MCF 10A (cell line): ENCODE results near the gene TMCO4. TPM values are rescaled to one million over a fixed set of nuclear protein-coding genes. Genes with fewer than 3 reads are reported as not detected.

Experiments used
- BruUV-seq: library from RNA; stranded (reverse); fragments of 400-500 nt; replicated peaks from 2 replicates; lab custom pipeline; 2021; lab: Mats Ljungman, UMichigan
- CTCF ChIA-PET: fragments of 300-600 bp; sonication (Branson Sonifier 250); formaldehyde crosslinking; extraction: SDS; loops from one replicate; lab custom pipeline; 2021; ENCODE audit warnings: antibody characterized with exemption, inconsistent platforms; lab: Yijun Ruan, JAX
- POLR2A ChIA-PET: fragments of 300-600, 350-650 bp; sonication (Branson Sonifier 250); formaldehyde crosslinking; extraction: SDS; loops from one replicate; lab custom pipeline; 2020; ENCODE audit warnings: antibody characterized with exemption, inconsistent platforms; lab: Yijun Ruan, JAX
- DNase-seq: peaks from one replicate; pipeline ENCODE4 v3.0.0-alpha.2; 2018; ENCODE audit not compliant: unreplicated experiment
- H3K27ac Mint-ChIP-seq: one replicate; pipeline ENCODE4 v1.8.0; 2022; ENCODE audit warnings: mild to moderate bottlenecking, low read depth, mixed read lengths; ENCODE audit not compliant: unreplicated experiment
- H3K27me3 Mint-ChIP-seq: one replicate; pipeline ENCODE4 v1.8.0; 2022; ENCODE audit warnings: mixed read lengths; ENCODE audit not compliant: insufficient read depth, unreplicated experiment
- H3K36me3 Mint-ChIP-seq: one replicate; pipeline ENCODE4 v1.8.0; 2022; ENCODE audit warnings: mild to moderate bottlenecking, moderate library complexity, mixed read lengths; ENCODE audit not compliant: insufficient read depth, unreplicated experiment
- H3K4me1 Mint-ChIP-seq: one replicate; pipeline ENCODE4 v1.8.0; 2022; ENCODE audit warnings: mixed read lengths; ENCODE audit not compliant: insufficient read depth, unreplicated experiment
- H3K4me3 Mint-ChIP-seq: one replicate; pipeline ENCODE4 v1.8.0; 2022; ENCODE audit warnings: mild to moderate bottlenecking, moderate library complexity, mixed read lengths; ENCODE audit not compliant: unreplicated experiment
- H3K9me3 Mint-ChIP-seq: one replicate; pipeline ENCODE4 v1.8.0; 2022; ENCODE audit warnings: mixed read lengths; ENCODE audit not compliant: unreplicated experiment
- CTCF ChIP-seq: fragments of 200-600 bp; IDR thresholded peaks from one replicate; pipeline ENCODE4 v1.8.0; 2022; ENCODE audit warnings: antibody characterized with exemption, mild to moderate bottlenecking; ENCODE audit not compliant: unreplicated experiment
- intact Hi-C: fragments of 100-400 bp; cut with micrococcal nuclease; formaldehyde crosslinking; loops from 2 replicates; pipeline ENCODE4 v1.14.1; 2022
- total RNA-seq: library from RNA; stranded (reverse); gene quantifications from 2 replicates; pipeline ENCODE4 v1.2.3, GENCODE V29; 2022

TMCO4 gene
- total RNA-seq, 1 experiment from 2014 or later: 20.5 TPM

GRCh38 chr1:19700079-19700777, 99.5 kb downstream of the TMCO4 start:
- no peak overlapping the region for H3K4me3 Mint-ChIP-seq
- H3K27ac Mint-ChIP-seq: no peak overlapping the region
- DNase-seq: no peak
- H3K36me3 Mint-ChIP-seq: peaks cover 16% of the 10 kb centered on the region
- intact Hi-C loops: no loop called here
- ChIA-PET CTCF (interaction anchor here (3.1 kb wide), 1 partner anchor 38 kb away, joined by 13 read pairs; no protein-coding TSS in a partner anchor), POLR2A (no interaction called here)
- no peaks in the 10 kb centered on the region for H3K27me3 Mint-ChIP-seq
- no TSS peak for BruUV-seq
- no peak for TF ChIP-seq CTCF
- no peaks in the 10 kb centered on the region for H3K4me1 Mint-ChIP-seq
- H3K9me3 Mint-ChIP-seq: no peaks in the 10 kb centered on the region

GRCh38 chr1:19698181-19698580, 101.5 kb downstream of the TMCO4 start:
- Mint-ChIP-seq H3K27me3 (no peaks in the 10 kb centered on the region), H3K9me3 (no peaks in the 10 kb centered on the region), H3K4me3 (no peak overlapping the region), H3K27ac (no peak overlapping the region), H3K36me3 (peaks cover 20% of the 10 kb centered on the region), H3K4me1 (no peaks in the 10 kb centered on the region)
- intact Hi-C loops: no loop called here
- BruUV-seq: no TSS peak
- TF ChIP-seq CTCF: no peak
- CTCF ChIA-PET: interaction anchor here (0.6 to 3.1 kb wide), 2 partner anchors 11 to 36 kb away, joined by 3 to 13 read pairs; no protein-coding TSS in a partner anchor
- DNase-seq: no peak
- POLR2A ChIA-PET: no interaction called here

- intact Hi-C loops: no loop called here
- Mint-ChIP-seq H3K27ac (no peak overlapping the region), H3K4me3 (no peak overlapping the region), H3K36me3 (peaks cover 20% of the 10 kb centered on the region), H3K9me3 (no peaks in the 10 kb centered on the region), H3K27me3 (no peaks in the 10 kb centered on the region), H3K4me1 (no peaks in the 10 kb centered on the region)
- POLR2A ChIA-PET: no interaction called here
- BruUV-seq: no TSS peak
- CTCF ChIA-PET: interaction anchor here (1.0 to 1.1 kb wide), 2 partner anchors 9 to 35 kb away, joined by 3 to 4 read pairs; no protein-coding TSS in a partner anchor
- DNase-seq: no peak
- TF ChIP-seq CTCF: no peak
Observed at GRCh38 chr1:19696820-19697219, 102.9 kb downstream of the TMCO4 start.

- DNase-seq: no peak
- no peak overlapping the region for H3K4me3 Mint-ChIP-seq
- no peaks in the 10 kb centered on the region for H3K27me3 Mint-ChIP-seq
- intact Hi-C loops: no loop called here
- no peak for TF ChIP-seq CTCF
- no peak overlapping the region for H3K27ac Mint-ChIP-seq
- no peaks in the 10 kb centered on the region for H3K9me3 Mint-ChIP-seq
- POLR2A ChIA-PET: no interaction called here
- no TSS peak for BruUV-seq
- H3K4me1 Mint-ChIP-seq: no peaks in the 10 kb centered on the region
- CTCF ChIA-PET: interaction anchor here (1.1 kb wide), 1 partner anchor 34 kb away, joined by 4 read pairs; no protein-coding TSS in a partner anchor
- peaks cover 20% of the 10 kb centered on the region for H3K36me3 Mint-ChIP-seq
Observed at GRCh38 chr1:19695772-19696171, 103.9 kb downstream of the TMCO4 start.
